NCI-H1694 (cell line): ENCODE measurements around the gene FBN3.
"Not testable (repeated sequence)": the region's sequence is repeated elsewhere in the genome, so short reads cannot be mapped to it uniquely, and the experiment has no call there.

Experiments used
- DNase-seq: peaks from one replicate; lab custom pipeline; 2025; lab: John Stamatoyannopoulos, UW

FBN3 gene

GRCh38 chr19:8149261-8150094 is at the start of gene FBN3:
Gene FBN3 (minus strand): TSS chr19:8149592. CDS start chr19:8147480, 2,112 bp downstream.
- DNase-seq = no peak

GRCh38 chr19:8196271-8196927 is 47.0 kb upstream of the FBN3 start:
- no peak for DNase-seq

- no peak for DNase-seq
Measured at GRCh38 chr19:8194528-8195267, 45.3 kb upstream of the FBN3 start.

GRCh38 chr19:8192221-8192820 is 42.9 kb upstream of the FBN3 start:
- DNase-seq = no peak

GRCh38 chr19:8185343-8186068 is 36.1 kb upstream of the FBN3 start:
- DNase-seq = no peak

GRCh38 chr19:8184274-8184673 is 34.9 kb upstream of the FBN3 start:
- DNase-seq = no peak

- no peak for DNase-seq
Measured at GRCh38 chr19:8180018-8180417, 30.6 kb upstream of the FBN3 start.

GRCh38 chr19:8174706-8175105 is 25.3 kb upstream of the FBN3 start:
- no peak for DNase-seq

GRCh38 chr19:8168537-8168936 is 19.1 kb upstream of the FBN3 start:
- DNase-seq = no peak

GRCh38 chr19:8167985-8168384 is 18.6 kb upstream of the FBN3 start:
- no peak for DNase-seq

GRCh38 chr19:8163759-8164158 is 14.4 kb upstream of the FBN3 start:
- DNase-seq = no peak

GRCh38 chr19:8161135-8161646 is 11.8 kb upstream of the FBN3 start:
- DNase-seq = no peak

GRCh38 chr19:8159322-8159721 is 9.9 kb upstream of the FBN3 start:
- not testable (repeated sequence) for DNase-seq

- peak; percentile 89 for DNase-seq
Measured at GRCh38 chr19:8158411-8159074, 9.2 kb upstream of the FBN3 start.

- no peak for DNase-seq
Measured at GRCh38 chr19:8155318-8155717, 5.9 kb upstream of the FBN3 start.

GRCh38 chr19:8154014-8154413 is 4.6 kb upstream of the FBN3 start:
- DNase-seq = not testable (repeated sequence)

- DNase-seq = no peak
Measured at GRCh38 chr19:8151767-8152035, 2.3 kb upstream of the FBN3 start.

- no peak for DNase-seq
Measured at GRCh38 chr19:8150998-8151766, 1.8 kb upstream of the FBN3 start.

GRCh38 chr19:8150178-8150865 is 930 bp upstream of the FBN3 start:
- DNase-seq = no peak
